IMR-90 (cell line): ENCODE results near the gene PHACTR2. TPM values are rescaled to one million over a fixed set of nuclear protein-coding genes. Genes with fewer than 3 reads are reported as not detected.

Source experiments
- ATAC-seq: fragments of 200-7000 bp; cut with Tn5 transposase; 2 replicates; pipeline ENCODE4 v1.9.1; 2020; ENCODE audit warnings: low read depth, mild to moderate bottlenecking, moderate library complexity
- BruUV-seq: library from RNA; stranded (reverse); fragments of 400-500 nt; replicated peaks from 2 replicates; lab custom pipeline; 2021; lab: Mats Ljungman, UMichigan
- CTCF ChIA-PET: fragments of 300-600 bp; formaldehyde crosslinking; extraction: SDS; loops from one replicate; lab custom pipeline; 2021; ENCODE audit warnings: antibody characterized with exemption; lab: Yijun Ruan, JAX
- POLR2A ChIA-PET: fragments of 300-600 bp; sonication (Branson Sonifier 250); formaldehyde crosslinking; loops from one replicate; lab custom pipeline; 2022; ENCODE audit warnings: antibody characterized with exemption; ENCODE audit not compliant: unreplicated experiment; lab: Charles Lee
- DNase-seq: peaks from one replicate; pipeline ENCODE4 v3.0.0; 2013
- H2AFZ ChIP-seq: replicated peaks from 2 replicates; pipeline ENCODE3; 2013; ENCODE audit warnings: low read length, mild to moderate bottlenecking; ENCODE audit not compliant: poor library complexity
- H2AK5ac ChIP-seq: 2 replicates; pipeline ENCODE4 v1.6.1; 2013; ENCODE audit warnings: low read depth, low read length, inconsistent platforms
- H2AK9ac ChIP-seq: replicated peaks from 2 replicates; pipeline ENCODE3; 2013; ENCODE audit warnings: mild to moderate bottlenecking, low read depth, low read length, moderate library complexity; ENCODE audit not compliant: poor library complexity
- H2BK120ac ChIP-seq: 2 replicates; pipeline ENCODE4 v1.6.1; 2013; ENCODE audit warnings: low read depth, low read length, inconsistent platforms
- H2BK15ac ChIP-seq: 3 replicates; pipeline ENCODE4 v1.6.1; 2013; ENCODE audit warnings: low read depth, low read length, inconsistent platforms
- H2BK20ac ChIP-seq: 2 replicates; pipeline ENCODE4 v1.6.1; 2013; ENCODE audit warnings: low read depth, mild to moderate bottlenecking, inconsistent platforms, low read length, moderate library complexity
- H2BK5ac ChIP-seq: 2 replicates; pipeline ENCODE4 v1.6.1; 2013; ENCODE audit warnings: mild to moderate bottlenecking, low read depth, low read length, inconsistent platforms; ENCODE audit not compliant: poor library complexity, severe bottlenecking
- H3K14ac ChIP-seq: replicated peaks from 2 replicates; pipeline ENCODE4 v1.6.1; 2013; ENCODE audit warnings: low read depth, low read length, inconsistent platforms
- H3K18ac ChIP-seq: 2 replicates; pipeline ENCODE4 v1.6.1; 2013; ENCODE audit warnings: low read depth, low read length, control low read depth
- H3K23ac ChIP-seq: 2 replicates; pipeline ENCODE4 v1.6.1; 2013; ENCODE audit warnings: low read depth, low read length, inconsistent platforms
- H3K27ac ChIP-seq: 2 replicates; pipeline ENCODE4 v1.5.1; 2013; ENCODE audit warnings: mild to moderate bottlenecking, control low read depth, low read length; ENCODE audit not compliant: insufficient read depth
- H3K27me3 ChIP-seq: 2 replicates; pipeline ENCODE4 v1.6.1; 2013; ENCODE audit warnings: low read length; ENCODE audit not compliant: control insufficient read depth, insufficient read depth
- H3K36me3 ChIP-seq: 2 replicates; pipeline ENCODE4 v1.6.1; 2013; ENCODE audit warnings: low read length, mixed read lengths; ENCODE audit not compliant: control insufficient read depth, insufficient read depth
- H3K4ac ChIP-seq: 2 replicates; pipeline ENCODE4 v1.6.1; 2013; ENCODE audit warnings: low read depth, low read length, inconsistent platforms
- H3K4me1 ChIP-seq: 2 replicates; pipeline ENCODE4 v1.6.1; 2013; ENCODE audit warnings: low read length, mixed read lengths; ENCODE audit not compliant: control insufficient read depth, insufficient read depth
- H3K4me2 ChIP-seq: 2 replicates; pipeline ENCODE4 v1.6.1; 2013; ENCODE audit warnings: low read depth, mild to moderate bottlenecking, control low read depth, low read length, moderate library complexity
- H3K4me3 ChIP-seq: 2 replicates; pipeline ENCODE4 v1.5.1; 2013; ENCODE audit warnings: low read depth, mild to moderate bottlenecking, control low read depth, low read length, moderate library complexity; ENCODE audit not compliant: insufficient read depth
- H3K56ac ChIP-seq: 2 replicates; pipeline ENCODE4 v1.6.1; 2013; ENCODE audit warnings: low read length, inconsistent platforms; ENCODE audit not compliant: insufficient read depth; ENCODE audit errors: extremely low read depth
- H3K79me1 ChIP-seq, 2 experiments: 2 replicates each; pipeline ENCODE4 v1.6.1; 2013; ENCODE audit warnings: low read length in 2 of 2, inconsistent platforms in 1 of 2, low read depth in 1 of 2
- H3K9ac ChIP-seq: 2 replicates; pipeline ENCODE4 v1.6.1; 2013; ENCODE audit warnings: low read depth, low read length, control low read depth
- H3K9me1 ChIP-seq: 2 replicates; pipeline ENCODE4 v1.6.1; 2013; ENCODE audit warnings: low read length, inconsistent platforms; ENCODE audit not compliant: insufficient read depth
- H3K9me3 ChIP-seq: 2 replicates; pipeline ENCODE4 v1.6.1; 2013; ENCODE audit warnings: low read length; ENCODE audit not compliant: control insufficient read depth, insufficient read depth
- H4K20me1 ChIP-seq: 2 replicates; pipeline ENCODE4 v1.6.1; 2013; ENCODE audit warnings: low read length, inconsistent platforms; ENCODE audit not compliant: insufficient read depth
- H4K5ac ChIP-seq: 2 replicates; pipeline ENCODE4 v1.6.1; 2013; ENCODE audit warnings: mild to moderate bottlenecking, low read depth, low read length, control low read depth
- H4K8ac ChIP-seq, 2 experiments: 2 replicates each; pipeline ENCODE4 v1.6.1; 2013; ENCODE audit warnings: low read depth in 2 of 2, low read length in 2 of 2, control low read depth in 1 of 2, inconsistent platforms in 1 of 2
- H4K91ac ChIP-seq: 2 replicates; pipeline ENCODE4 v1.6.1; 2013; ENCODE audit warnings: low read depth, low read length, inconsistent platforms; ENCODE audit not compliant: insufficient read depth
- CEBPB ChIP-seq: IDR thresholded peaks from 2 replicates; pipeline ENCODE4 v1.6.1; 2012; ENCODE audit warnings: low read depth, low read length, improper control_type of control experiment
- FOS ChIP-seq: fragments of 150-350 bp; IDR thresholded peaks from 2 replicates; pipeline ENCODE4 v1.6.1; 2016; ENCODE audit warnings: low read depth, low read length
- MAFK ChIP-seq: IDR thresholded peaks from 2 replicates; pipeline ENCODE4 v1.6.1; 2012; ENCODE audit warnings: low read depth, low read length, improper control_type of control experiment
- MXI1 ChIP-seq: IDR thresholded peaks from 2 replicates; pipeline ENCODE4 v1.6.1; 2012; ENCODE audit warnings: low read depth, mild to moderate bottlenecking, low read length, moderate library complexity, borderline replicate concordance
- RAD21 ChIP-seq: IDR thresholded peaks from 2 replicates; pipeline ENCODE4 v1.6.1; 2012; ENCODE audit warnings: low read length, improper control_type of control experiment
- USF2 ChIP-seq: fragments of 150-350 bp; IDR thresholded peaks from 2 replicates; pipeline ENCODE4 v1.6.1; 2017; ENCODE audit warnings: mild to moderate bottlenecking, antibody characterized with exemption, low read length, low read depth
- WGBS, 2 experiments: methylation state at CpG; one replicate each; pipeline versions ENCODE4 v1.1.5 to v1.1.7; 2013; ENCODE audit warnings: missing lambda C conversion rate in 2 of 2; ENCODE audit not compliant: insufficient read length in 1 of 2; ENCODE audit errors: extremely low coverage in 2 of 2; 5-methylcytosine and 5-hydroxymethylcytosine counted together
- dilution Hi-C: fragments of 300-500 bp; cut with HindIII; formaldehyde crosslinking; loops from one replicate; pipeline ENCODE4 v1.14.3; 2018; ENCODE audit warnings: low sequenced_read_pairs; ENCODE audit not compliant: unreplicated experiment
- in situ Hi-C: fragments of 300-500 bp; cut with MboI; formaldehyde crosslinking; loops from 3 replicates; pipeline ENCODE4 v1.14.3; 2019; ENCODE audit warnings: low sequenced_read_pairs, inconsistent platforms, mixed read lengths
- intact Hi-C: fragments of 100-400 bp; cut with micrococcal nuclease; formaldehyde crosslinking; loops from 2 replicates; pipeline ENCODE4 v1.10.0; 2022
- polyA plus RNA-seq, 3 experiments: library from polyadenylated mRNA; depleted of rRNA; stranded (reverse); fragments of >200 nt; gene quantifications; 2 replicates each; pipeline ENCODE4 v1.2.3, GENCODE V29; 2012; ENCODE audit warnings: low replicate concordance in 1 of 3
- total RNA-seq: library from RNA; depleted of rRNA; stranded (reverse); fragments of >200 nt; gene quantifications from 2 replicates; pipeline ENCODE4 v1.2.3, GENCODE V29; 2012

The PHACTR2 gene
- total and polyA plus RNA-seq, 2 of the 4 experiments (the other 2 are of a cell fraction), result 14.5 to 74.2 TPM

- peak overlapping the region; percentile 88 for H3K27ac ChIP-seq
- peaks cover 26% of the 10 kb centered on the region for H3K4me1 ChIP-seq
- peaks cover 35 to 71% of the 10 kb centered on the region in 2 experiments for H3K79me1 ChIP-seq
- peak overlapping the region; percentile 84 for H3K14ac ChIP-seq
- H2AK9ac ChIP-seq, result no peak overlapping the region
- peak overlapping the region; percentile 87 for H3K23ac ChIP-seq
- no peak for TF ChIP-seq MXI1
- TF ChIP-seq USF2, result no peak
- TF ChIP-seq CEBPB, result no peak
- no peak for TF ChIP-seq MAFK
- no peak for TF ChIP-seq RAD21
- no peak for TF ChIP-seq FOS
- H3K9ac ChIP-seq, result peak overlapping the region; percentile 71
- peak overlapping the region; percentile 76 for H4K5ac ChIP-seq
- no peak overlapping the region for H3K4me3 ChIP-seq
- WGBS, 2 experiments, result 27% methylated on average over 5 of the region's 12 CpGs; no CpG with 5 or more reads in 1 of the 2 experiments
- no peaks in the 10 kb centered on the region; the same call in 1 of the 2 replicates for H3K36me3 ChIP-seq
- no peak overlapping the region for H2AFZ ChIP-seq
- peak overlapping the region; percentile 72; the same call in 2 of the 3 replicates for H2BK15ac ChIP-seq
- peak overlapping the region; percentile 72; the same call in 1 of the 2 replicates for H3K56ac ChIP-seq
- intact Hi-C loops (loop anchor here (2.0 kb wide), 2 partner anchors 65 to 167 kb away; no protein-coding TSS in a partner anchor), in situ Hi-C loops (no loop called here), dilution Hi-C loops (no loop called here)
- H2BK120ac ChIP-seq, result peak overlapping the region; percentile 92
- POLR2A ChIA-PET, result interaction anchor here (0.6 kb wide), 1 partner anchor 53 kb away, joined by 3 read pairs; no protein-coding TSS in a partner anchor
- peak overlapping the region; percentile 88 for H2BK5ac ChIP-seq
- H4K20me1 ChIP-seq, result no peaks in the 10 kb centered on the region
- H3K9me1 ChIP-seq, result peaks cover 19% of the 10 kb centered on the region
- H2AK5ac ChIP-seq, result peak overlapping the region; percentile 69; the same call in 1 of the 2 replicates
- peak overlapping the region; percentile 71 for H3K4me2 ChIP-seq
- no peaks in the 10 kb centered on the region for H3K27me3 ChIP-seq
- H2BK20ac ChIP-seq, result peak overlapping the region; percentile 91
- CTCF ChIA-PET, result no interaction called here
- peak overlapping the region; percentile 53 to 70; a peak in 3 of 4 replicates for H4K8ac ChIP-seq
- ATAC-seq (peak; percentile 46), DNase-seq (peak; percentile 45)
- H3K9me3 ChIP-seq, result no peaks in the 10 kb centered on the region
- H3K18ac ChIP-seq, result peak overlapping the region; percentile 86
- peak overlapping the region; percentile 93 for H4K91ac ChIP-seq
- BruUV-seq, result no TSS peak
- H3K4ac ChIP-seq, result peak overlapping the region; percentile 86
Observed at GRCh38 chr6:143743301-143744166, 65.8 kb downstream of the PHACTR2 start.
